Measurements from ENCODE around the gene PDE4C.

PDE4C gene

GRCh38 chr19:18225702-18226468 is at the start of gene PDE4C:
PDE4C (minus strand) TSS chr19:18226438; CDS start chr19:18226415, 23 bp downstream.
- DNase-seq = no peak

- DNase-seq = no peak
Observed at GRCh38 chr19:18274781-18275356, 48.6 kb upstream of the PDE4C start.

- no peak for DNase-seq
Observed at GRCh38 chr19:18274219-18274780, 48.1 kb upstream of the PDE4C start, which contains the start of gene IQCN. IQCN (minus strand) TSS chr19:18274452; CDS start chr19:18269478, 4,974 bp downstream.

- no peak for DNase-seq
Observed at GRCh38 chr19:18273561-18274218, 47.5 kb upstream of the PDE4C start.

- no peak for DNase-seq
Observed at GRCh38 chr19:18271433-18271841, 45.2 kb upstream of the PDE4C start.

- DNase-seq = no peak
Observed at GRCh38 chr19:18270326-18270725, 44.1 kb upstream of the PDE4C start.

GRCh38 chr19:18269070-18269723 is 43.0 kb upstream of the PDE4C start:
- no peak for DNase-seq

- DNase-seq = no peak
Observed at GRCh38 chr19:18266771-18267686, 40.8 kb upstream of the PDE4C start.

GRCh38 chr19:18265582-18265981 is 39.3 kb upstream of the PDE4C start:
- no peak for DNase-seq

- DNase-seq = no peak
Observed at GRCh38 chr19:18264971-18265540, 38.8 kb upstream of the PDE4C start.

GRCh38 chr19:18264137-18264854 is 38.1 kb upstream of the PDE4C start:
- DNase-seq = no peak

GRCh38 chr19:18263324-18264136 is 37.3 kb upstream of the PDE4C start:
- DNase-seq = no peak

GRCh38 chr19:18262917-18263316 is 36.7 kb upstream of the PDE4C start:
- no peak for DNase-seq

GRCh38 chr19:18262144-18262543 is 35.9 kb upstream of the PDE4C start:
- no peak for DNase-seq

GRCh38 chr19:18261474-18261873 is 35.2 kb upstream of the PDE4C start:
- DNase-seq = no peak

- DNase-seq = no peak
Observed at GRCh38 chr19:18259893-18260292, 33.7 kb upstream of the PDE4C start.

- DNase-seq = no peak
Observed at GRCh38 chr19:18257503-18258470, 31.5 kb upstream of the PDE4C start.
